Body of pancreas (tissue), 4 donors: ENCODE results near the gene CMTM8. TPM values are rescaled to one million over a fixed set of nuclear protein-coding genes. Genes with fewer than 3 reads are reported as not detected.

Source experiments
- ATAC-seq: fragments of 150-250 bp; one replicate; pipeline ENCODE4 v1.9.1; 2016
- DNase-seq, 4 donors: peaks; one replicate each; pipeline ENCODE4 v3.0.0-alpha.2; 2019
- H3K27ac ChIP-seq, 4 donors: fragments of 200-600 bp; sonication (generic); 1 replicate in 3 of 4; 2 replicates in 1 of 4; pipeline versions ENCODE4 v1.5.1 to v1.6.1; 2016 to 2019; ENCODE audit warnings: mild to moderate bottlenecking in 1 of 4, mixed read lengths in 1 of 4, moderate library complexity in 1 of 4
- H3K27me3 ChIP-seq, 2 donors: fragments of 200-600 bp; sonication (generic); one replicate each; pipeline ENCODE4 v1.6.0; 2016; ENCODE audit warnings: mild to moderate bottlenecking in 1 of 2
- H3K36me3 ChIP-seq, 2 donors: fragments of 200-600 bp; sonication (generic); replicated peaks in 1 of 2; 2 replicates each; pipeline ENCODE4 v1.5.1; 2016; ENCODE audit warnings: low read depth in 2 of 2; ENCODE audit not compliant: insufficient read depth in 1 of 2
- H3K4me1 ChIP-seq: fragments of 200-600 bp; sonication (generic); one replicate; pipeline ENCODE4 v1.6.0; 2016
- H3K4me3 ChIP-seq, 2 donors: fragments of 200-600 bp; sonication (generic); 1 replicate in 1 of 2; 2 replicates in 1 of 2; pipeline ENCODE4 v1.5.1; 2016 to 2019
- H3K9me3 ChIP-seq, 3 donors: fragments of 200-600 bp; sonication (generic); 1 replicate in 2 of 3; 2 replicates in 1 of 3; pipeline ENCODE4 v1.5.1; 2016
- CTCF ChIP-seq, 7 experiments: fragments of 450-650 bp in 4 of 7; fragments of 200-600 bp in 3 of 7; sonication (generic) in 3 of 7; IDR thresholded peaks; one replicate each; pipeline ENCODE4 v1.5.1; 2016 to 2019; ENCODE audit warnings: antibody characterized with exemption in 7 of 7
- POLR2A ChIP-seq, 3 donors: fragments of 450-650 bp; IDR thresholded peaks; one replicate each; pipeline ENCODE4 v1.6.1; 2016; ENCODE audit warnings: antibody characterized with exemption in 3 of 3, mild to moderate bottlenecking in 2 of 3
- WGBS, 2 donors: methylation state at CpG; one replicate each; pipeline ENCODE4 v1.1.5; 2017; 5-methylcytosine and 5-hydroxymethylcytosine counted together
- intact Hi-C: fragments of 100-400 bp; cut with DNase I; formaldehyde crosslinking; loops from one replicate; pipeline ENCODE4 v1.15.1; 2023
- total RNA-seq, 2 donors: library from RNA; depleted of rRNA; stranded (reverse); fragments of >200 nt; gene quantifications; one replicate each; pipeline ENCODE4 v1.1.0, GENCODE V29; 2016

The CMTM8 gene
- total RNA-seq, 2 donors from 2014 or later: 22.7 to 31.4 TPM

- Histone ChIP-seq H3K4me3 (no peak overlapping the region), H3K9me3 (no peaks in the 10 kb centered on the region), H3K4me1 (peaks cover 40% of the 10 kb centered on the region), H3K27ac (peak overlapping the region in 2 of 4 donors; percentile 1 to 35), H3K27me3 (no peaks in the 10 kb centered on the region), H3K36me3 (no peaks in the 10 kb centered on the region)
- WGBS, 2 donors: 31 to 56% methylated on average over 4 of the region's 4 CpGs
- no peak for TF ChIP-seq CTCF (IDR thresholded peaks at IDR 0.05)
- TF ChIP-seq POLR2A (IDR thresholded peaks at IDR 0.05): no peak
- DNase-seq (no peak), ATAC-seq (no peak)
- intact Hi-C loops: no loop called here
These were observed 37.9 kb downstream of the CMTM8 start for GRCh38 chr3:32276279-32276841.

- TF ChIP-seq POLR2A (IDR thresholded peaks at IDR 0.05) (no peak), CTCF (IDR thresholded peaks at IDR 0.05) (no peak)
- WGBS, 2 donors: 20 to 39% methylated on average over 2 of the region's 2 CpGs
- Histone ChIP-seq H3K4me1 (peaks cover 53% of the 10 kb centered on the region), H3K27me3 (no peaks in the 10 kb centered on the region), H3K9me3 (no peaks in the 10 kb centered on the region), H3K27ac (no peak overlapping the region), H3K36me3 (no peaks in the 10 kb centered on the region), H3K4me3 (no peak overlapping the region)
- no peak for ATAC-seq
- intact Hi-C loops: no loop called here
- DNase-seq: no peak
These were observed 40.2 kb downstream of the CMTM8 start for GRCh38 chr3:32278714-32279113.

GRCh38 chr3:32280262-32280910 is 41.9 kb downstream of the CMTM8 start:
- intact Hi-C loops: no loop called here
- no peaks in the 10 kb centered on the region for H3K36me3 ChIP-seq
- no peak for TF ChIP-seq POLR2A (IDR thresholded peaks at IDR 0.05)
- TF ChIP-seq CTCF (IDR thresholded peaks at IDR 0.05): no peak
- DNase-seq: peak in 1 of 4 donors; percentile 27
- H3K9me3 ChIP-seq: no peaks in the 10 kb centered on the region
- peak overlapping the region in 2 of 4 donors; percentile 55 to 58 for H3K27ac ChIP-seq
- ATAC-seq: peak; percentile 57
- peaks cover 66% of the 10 kb centered on the region for H3K4me1 ChIP-seq
- WGBS, 2 donors: 50 to 61% methylated on average over 6 of the region's 6 CpGs
- H3K4me3 ChIP-seq: no peak overlapping the region
- H3K27me3 ChIP-seq: no peaks in the 10 kb centered on the region

GRCh38 chr3:32281570-32282106 is 43.2 kb downstream of the CMTM8 start:
- intact Hi-C loops: no loop called here
- H3K4me1 ChIP-seq: peaks cover 65% of the 10 kb centered on the region
- DNase-seq (peak in 2 of 4 donors; percentile 45 to 77), ATAC-seq (peak; percentile 63)
- no peaks in the 10 kb centered on the region for H3K9me3 ChIP-seq
- 31 to 33% methylated on average over 2 of the region's 2 CpGs for WGBS, 2 donors
- no peaks in the 10 kb centered on the region for H3K36me3 ChIP-seq
- peak overlapping the region in 2 of 4 donors; percentile 46 to 58 for H3K27ac ChIP-seq
- no peak overlapping the region for H3K4me3 ChIP-seq
- no peak for TF ChIP-seq CTCF (IDR thresholded peaks at IDR 0.05)
- TF ChIP-seq POLR2A (IDR thresholded peaks at IDR 0.05): no peak
- H3K27me3 ChIP-seq: no peaks in the 10 kb centered on the region
